ENCODE results near the gene PEX16.

Gene PEX16

DNA sequence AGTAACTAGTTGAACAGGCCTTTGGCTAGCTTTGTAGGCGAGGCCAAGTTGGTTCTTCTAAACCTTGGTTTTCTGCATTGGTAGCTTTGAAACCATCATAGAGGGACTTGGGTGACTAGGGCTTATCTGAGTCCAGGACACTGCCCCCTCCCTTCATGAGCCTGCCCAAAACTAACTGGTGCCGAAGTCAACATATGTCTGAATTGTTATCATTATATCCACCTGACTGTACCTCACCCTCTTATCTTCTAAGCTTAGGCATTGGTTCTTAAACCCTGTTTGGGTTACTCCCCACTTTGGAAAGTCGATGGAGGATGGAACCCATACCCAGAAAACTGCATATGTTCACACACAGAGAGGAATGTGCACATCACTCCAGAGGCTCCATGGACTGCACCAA, 39.8 kb downstream of the PEX16 start:
- peaks cover 15% of the 10 kb centered on the region for H3K4me1 ChIP-seq (ENCODE audit: control insufficient read depth, insufficient read depth, low read length)
- no peak overlapping the region for H3K4me3 ChIP-seq (ENCODE audit: low read depth, low read length)
- peaks cover 10% of the 10 kb centered on the region for H3K36me3 ChIP-seq (ENCODE audit: control insufficient read depth, insufficient read depth, low read length)
- no peaks in the 10 kb centered on the region for H3K9me3 ChIP-seq (ENCODE audit: control insufficient read depth, insufficient read depth, low read length)
- no peak overlapping the region for H3K9ac ChIP-seq (ENCODE audit: low read depth, low read length)
- no peaks in the 10 kb centered on the region for H3K27me3 ChIP-seq (ENCODE audit: control insufficient read depth, insufficient read depth, low read length)

DNA sequence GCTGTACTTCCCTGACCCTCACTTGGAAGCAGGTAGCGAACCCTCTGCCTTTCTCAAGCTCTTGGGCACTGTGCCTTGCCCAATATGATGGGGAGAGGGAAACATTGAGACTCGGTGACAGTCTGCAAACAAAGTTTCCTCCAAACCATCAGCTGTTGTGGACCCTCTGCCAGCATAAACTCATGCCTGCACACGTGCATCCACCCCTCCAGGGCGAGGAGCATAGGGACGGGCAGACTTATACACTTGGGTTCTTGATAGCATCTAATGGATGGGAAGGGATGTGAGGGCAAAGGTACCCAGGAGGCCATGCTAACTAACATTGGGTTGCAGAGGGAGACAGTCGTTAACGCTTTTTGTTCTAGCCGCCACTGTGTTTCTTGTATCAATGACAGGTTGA, 40.5 kb downstream of the PEX16 start:
- H3K9ac ChIP-seq (ENCODE audit: low read depth, low read length), result no peak overlapping the region
- H3K9me3 ChIP-seq (ENCODE audit: control insufficient read depth, insufficient read depth, low read length), result no peaks in the 10 kb centered on the region
- H3K36me3 ChIP-seq (ENCODE audit: control insufficient read depth, insufficient read depth, low read length), result peaks cover 8% of the 10 kb centered on the region

DNA sequence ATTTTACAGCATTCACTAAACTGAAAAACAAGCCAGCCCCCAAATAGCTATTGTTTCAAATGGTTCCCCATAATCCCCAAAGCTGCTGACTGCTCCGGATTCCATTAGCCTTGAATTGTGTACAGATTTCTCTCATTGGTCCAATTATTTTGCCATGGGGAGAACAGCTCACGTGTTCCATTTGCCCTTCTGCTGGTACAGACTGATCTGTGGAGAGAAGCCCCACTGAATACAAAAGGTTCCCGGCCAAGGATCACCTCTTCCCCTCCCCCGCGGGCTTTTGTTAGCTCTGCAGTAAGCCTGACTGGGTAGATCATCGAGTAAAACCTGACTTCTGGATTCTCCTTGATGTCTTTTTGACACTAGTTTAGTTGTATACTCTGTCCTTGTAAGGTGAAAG, 41.3 kb downstream of the PEX16 start:
- Histone ChIP-seq H3K9ac (ENCODE audit: low read depth, low read length) (no peak overlapping the region), H3K4me3 (ENCODE audit: low read depth, low read length) (no peak overlapping the region), H3K27me3 (ENCODE audit: control insufficient read depth, insufficient read depth, low read length) (no peaks in the 10 kb centered on the region), H3K36me3 (ENCODE audit: control insufficient read depth, insufficient read depth, low read length) (peaks cover 9% of the 10 kb centered on the region), H3K9me3 (ENCODE audit: control insufficient read depth, insufficient read depth, low read length) (no peaks in the 10 kb centered on the region), H3K4me1 (ENCODE audit: control insufficient read depth, insufficient read depth, low read length) (peaks cover 15% of the 10 kb centered on the region)

More for the DNA sequence above, 40.5 kb downstream of the PEX16 start:
- Histone ChIP-seq H3K4me1 (ENCODE audit: control insufficient read depth, insufficient read depth, low read length) (peaks cover 15% of the 10 kb centered on the region), H3K27me3 (ENCODE audit: control insufficient read depth, insufficient read depth, low read length) (no peaks in the 10 kb centered on the region), H3K4me3 (ENCODE audit: low read depth, low read length) (no peak overlapping the region)

DNA sequence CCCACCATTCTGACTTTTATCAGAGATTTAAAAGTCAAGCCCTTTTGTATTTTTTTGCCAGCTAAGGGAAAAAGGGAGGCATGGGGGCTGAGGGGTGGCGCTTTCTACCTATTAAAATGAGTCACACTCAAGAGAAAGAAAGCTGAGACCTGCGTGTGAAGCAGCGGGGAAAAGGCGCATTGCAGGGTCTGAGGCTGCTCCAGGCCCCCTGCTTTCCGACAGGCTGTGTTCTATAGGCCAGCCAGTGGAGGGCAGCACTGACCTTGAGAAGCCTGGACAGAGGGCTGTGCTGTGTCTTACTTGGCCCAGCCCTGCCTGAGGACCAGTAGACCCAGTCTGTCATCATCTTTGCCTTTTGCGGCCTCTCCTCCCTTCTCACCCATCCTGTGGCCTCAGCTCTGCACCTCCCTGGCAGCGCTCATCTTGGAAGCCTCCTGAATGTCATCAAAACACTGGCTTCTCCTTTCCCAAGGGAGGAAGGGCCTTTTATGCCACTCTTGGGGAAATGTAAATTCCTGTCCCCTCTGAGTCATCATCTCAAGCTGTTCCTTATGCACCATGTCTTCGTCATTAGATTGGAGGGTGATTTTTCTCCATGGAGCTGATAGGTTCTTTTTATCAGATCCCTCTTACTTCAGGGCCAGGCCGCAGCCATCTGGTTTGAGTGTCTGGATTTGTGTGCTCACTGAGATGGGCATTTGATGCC, 44.9 kb downstream of the PEX16 start:
- H3K4me1 ChIP-seq (ENCODE audit: control insufficient read depth, insufficient read depth, low read length), result peaks cover 15% of the 10 kb centered on the region
- H3K9me3 ChIP-seq (ENCODE audit: control insufficient read depth, insufficient read depth, low read length), result no peaks in the 10 kb centered on the region
- peaks cover 30% of the 10 kb centered on the region for H3K36me3 ChIP-seq (ENCODE audit: control insufficient read depth, insufficient read depth, low read length)
- no peak overlapping the region for H3K4me3 ChIP-seq (ENCODE audit: low read depth, low read length)
- H3K9ac ChIP-seq (ENCODE audit: low read depth, low read length), result no peak overlapping the region
- H3K27me3 ChIP-seq (ENCODE audit: control insufficient read depth, insufficient read depth, low read length), result no peaks in the 10 kb centered on the region

DNA sequence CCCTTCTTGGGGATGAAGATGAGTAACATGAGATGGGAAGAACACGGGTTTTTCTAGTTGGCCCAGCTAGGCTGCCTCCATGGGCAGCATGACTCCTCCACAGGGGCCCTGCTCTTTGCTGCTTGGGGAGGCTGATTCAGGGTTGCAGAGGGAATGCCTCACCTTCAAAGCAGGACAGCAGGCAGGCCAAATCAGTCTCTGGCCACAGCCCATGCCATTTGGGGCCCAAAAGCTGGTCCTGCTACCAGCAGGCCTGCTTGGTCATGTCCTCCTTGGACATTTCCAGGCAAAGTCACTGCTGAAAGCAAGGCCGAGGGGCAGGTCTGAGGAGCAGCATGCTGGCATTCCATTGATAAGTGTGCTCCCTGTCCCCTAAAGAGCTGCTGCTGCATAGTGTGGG, 46.0 kb downstream of the PEX16 start:
- Histone ChIP-seq H3K9ac (ENCODE audit: low read depth, low read length) (no peak overlapping the region), H3K4me1 (ENCODE audit: control insufficient read depth, insufficient read depth, low read length) (peaks cover 12% of the 10 kb centered on the region), H3K36me3 (ENCODE audit: control insufficient read depth, insufficient read depth, low read length) (peaks cover 30% of the 10 kb centered on the region), H3K27me3 (ENCODE audit: control insufficient read depth, insufficient read depth, low read length) (no peaks in the 10 kb centered on the region), H3K4me3 (ENCODE audit: low read depth, low read length) (no peak overlapping the region), H3K9me3 (ENCODE audit: control insufficient read depth, insufficient read depth, low read length) (no peaks in the 10 kb centered on the region)

DNA sequence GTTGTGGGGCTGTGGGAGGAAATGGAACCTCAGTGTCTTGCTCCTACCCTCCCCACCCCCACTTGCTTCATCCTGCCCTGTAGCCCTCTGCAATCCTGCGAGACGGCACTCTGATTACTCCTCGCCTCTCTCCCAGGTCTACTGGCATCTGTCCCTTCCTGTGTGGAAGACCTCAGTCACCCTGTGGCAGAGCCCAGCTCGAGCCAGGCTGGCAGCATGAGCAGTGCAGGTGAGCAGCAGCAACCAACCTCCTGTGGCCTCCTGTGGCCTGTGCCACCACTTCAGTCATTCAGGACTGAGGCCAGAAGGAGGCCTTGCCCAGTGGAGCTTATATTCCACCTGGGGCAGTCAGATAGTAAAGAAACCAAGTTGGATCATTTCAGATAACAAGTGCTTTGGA, 47.0 kb downstream of the PEX16 start:
- Histone ChIP-seq H3K27me3 (ENCODE audit: control insufficient read depth, insufficient read depth, low read length) (no peaks in the 10 kb centered on the region), H3K4me3 (ENCODE audit: low read depth, low read length) (no peak overlapping the region), H3K9me3 (ENCODE audit: control insufficient read depth, insufficient read depth, low read length) (no peaks in the 10 kb centered on the region), H3K36me3 (ENCODE audit: control insufficient read depth, insufficient read depth, low read length) (peaks cover 30% of the 10 kb centered on the region), H3K9ac (ENCODE audit: low read depth, low read length) (no peak overlapping the region), H3K4me1 (ENCODE audit: control insufficient read depth, insufficient read depth, low read length) (peaks cover 4% of the 10 kb centered on the region)

DNA sequence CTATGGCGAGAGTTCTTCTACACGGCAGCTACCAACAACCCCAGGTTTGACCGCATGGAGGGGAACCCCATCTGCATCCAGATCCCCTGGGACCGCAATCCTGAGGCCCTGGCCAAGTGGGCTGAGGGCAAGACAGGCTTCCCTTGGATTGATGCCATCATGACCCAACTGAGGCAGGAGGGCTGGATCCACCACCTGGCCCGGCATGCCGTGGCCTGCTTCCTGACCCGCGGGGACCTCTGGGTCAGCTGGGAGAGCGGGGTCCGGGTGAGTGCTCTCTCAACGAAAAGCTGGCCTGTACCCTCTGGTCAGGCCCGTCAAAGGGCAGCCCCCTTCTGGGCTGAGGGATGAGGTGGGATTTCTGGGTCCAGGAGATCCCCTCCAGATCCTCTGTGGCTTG, 48.1 kb downstream of the PEX16 start:
- Histone ChIP-seq H3K4me1 (ENCODE audit: control insufficient read depth, insufficient read depth, low read length) (no peaks in the 10 kb centered on the region), H3K9ac (ENCODE audit: low read depth, low read length) (no peak overlapping the region), H3K36me3 (ENCODE audit: control insufficient read depth, insufficient read depth, low read length) (peaks cover 30% of the 10 kb centered on the region), H3K9me3 (ENCODE audit: control insufficient read depth, insufficient read depth, low read length) (no peaks in the 10 kb centered on the region), H3K4me3 (ENCODE audit: low read depth, low read length) (no peak overlapping the region), H3K27me3 (ENCODE audit: control insufficient read depth, insufficient read depth, low read length) (no peaks in the 10 kb centered on the region)

DNA sequence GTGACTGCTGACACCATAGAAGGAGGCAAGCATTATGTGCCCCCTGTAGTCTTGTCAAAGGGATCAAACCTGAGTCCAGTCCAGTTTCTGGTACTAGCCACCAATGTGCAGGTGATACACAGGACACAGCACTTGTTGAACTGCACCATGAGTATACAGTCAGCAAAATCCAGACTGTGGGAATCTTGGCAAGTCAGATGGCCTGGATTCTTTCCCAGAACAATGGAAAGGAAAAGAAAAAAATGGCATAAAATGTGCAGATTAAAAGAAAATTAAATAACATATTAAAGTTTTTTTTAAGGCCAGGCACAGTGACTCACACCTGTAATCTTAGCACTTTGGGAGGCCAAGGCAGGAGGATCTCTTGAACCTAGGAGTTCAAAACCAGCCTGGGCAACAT, 53.6 kb downstream of the PEX16 start:
- Histone ChIP-seq H3K36me3 (ENCODE audit: control insufficient read depth, insufficient read depth, low read length) (peaks cover 26% of the 10 kb centered on the region), H3K9ac (ENCODE audit: low read depth, low read length) (no peak overlapping the region)

DNA sequence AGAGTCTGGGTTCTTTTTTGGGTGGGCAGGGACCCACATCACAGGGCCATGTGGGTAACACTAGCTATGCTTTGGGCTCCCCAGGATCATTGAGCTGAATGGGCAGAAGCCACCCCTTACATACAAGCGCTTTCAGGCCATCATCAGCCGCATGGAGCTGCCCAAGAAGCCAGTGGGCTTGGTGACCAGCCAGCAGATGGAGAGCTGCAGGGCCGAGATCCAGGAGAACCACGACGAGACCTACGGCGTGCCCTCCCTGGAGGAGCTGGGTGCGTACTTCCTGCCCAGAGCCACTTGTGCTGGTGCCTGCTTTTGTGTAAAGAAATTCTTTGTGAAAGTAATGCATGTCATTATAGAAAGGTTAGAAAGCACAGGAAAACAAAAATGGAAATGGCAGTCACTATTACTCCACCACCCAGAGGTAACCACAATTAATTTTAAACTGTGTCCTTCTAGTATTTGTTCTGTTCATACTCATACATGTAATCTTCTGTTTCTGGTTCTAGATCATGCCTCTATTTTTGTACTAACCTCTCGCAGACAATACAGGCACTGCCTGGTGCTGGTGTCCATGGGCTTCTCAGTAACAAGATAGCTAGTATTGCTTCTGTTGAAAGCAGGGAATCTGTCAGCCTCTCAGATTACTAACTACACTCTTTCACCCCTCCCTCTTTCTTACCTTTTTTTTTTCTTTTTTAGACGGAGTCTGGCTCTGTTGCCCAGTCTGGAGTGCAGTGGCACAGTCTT, 56.7 kb downstream of the PEX16 start:
- no peak overlapping the region for H3K4me3 ChIP-seq (ENCODE audit: low read depth, low read length)
- peaks cover 11% of the 10 kb centered on the region for H3K4me1 ChIP-seq (ENCODE audit: control insufficient read depth, insufficient read depth, low read length)
- H3K36me3 ChIP-seq (ENCODE audit: control insufficient read depth, insufficient read depth, low read length), result peaks cover 26% of the 10 kb centered on the region
- no peak overlapping the region for H3K9ac ChIP-seq (ENCODE audit: low read depth, low read length)
- H3K9me3 ChIP-seq (ENCODE audit: control insufficient read depth, insufficient read depth, low read length), result no peaks in the 10 kb centered on the region
- H3K27me3 ChIP-seq (ENCODE audit: control insufficient read depth, insufficient read depth, low read length), result no peaks in the 10 kb centered on the region

More for the DNA sequence above, 53.6 kb downstream of the PEX16 start:
- Histone ChIP-seq H3K4me3 (ENCODE audit: low read depth, low read length) (no peak overlapping the region), H3K27me3 (ENCODE audit: control insufficient read depth, insufficient read depth, low read length) (no peaks in the 10 kb centered on the region), H3K9me3 (ENCODE audit: control insufficient read depth, insufficient read depth, low read length) (no peaks in the 10 kb centered on the region), H3K4me1 (ENCODE audit: control insufficient read depth, insufficient read depth, low read length) (peaks cover 3% of the 10 kb centered on the region)

DNA sequence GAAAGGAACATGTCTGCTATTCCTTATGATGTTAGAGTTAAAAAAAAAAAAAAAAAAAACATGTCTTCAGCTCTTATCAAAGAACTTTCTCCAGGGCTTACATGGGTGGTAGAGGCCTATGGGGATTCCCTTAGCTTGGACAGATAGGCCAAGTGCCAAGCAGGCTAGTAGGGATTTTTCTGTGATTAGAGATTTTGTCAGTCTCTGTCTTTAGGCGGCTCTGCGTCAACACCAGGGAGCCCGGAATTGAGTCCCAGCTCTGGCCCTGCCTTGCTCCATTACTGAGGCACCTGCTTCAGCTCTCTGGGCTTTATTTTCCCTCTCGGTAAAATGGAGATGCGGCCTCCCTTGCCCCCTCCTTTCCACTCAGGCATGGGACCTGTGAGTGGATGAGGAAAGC, 57.3 kb downstream of the PEX16 start:
- H3K27me3 ChIP-seq (ENCODE audit: control insufficient read depth, insufficient read depth, low read length), result no peaks in the 10 kb centered on the region
- no peak overlapping the region for H3K9ac ChIP-seq (ENCODE audit: low read depth, low read length)
- H3K36me3 ChIP-seq (ENCODE audit: control insufficient read depth, insufficient read depth, low read length), result peaks cover 26% of the 10 kb centered on the region
- H3K4me1 ChIP-seq (ENCODE audit: control insufficient read depth, insufficient read depth, low read length), result peaks cover 14% of the 10 kb centered on the region
- no peaks in the 10 kb centered on the region for H3K9me3 ChIP-seq (ENCODE audit: control insufficient read depth, insufficient read depth, low read length)
- H3K4me3 ChIP-seq (ENCODE audit: low read depth, low read length), result no peak overlapping the region

All from iPS-15b (cell line).